IPS DF 19.7 (cell line): ENCODE measurements around the gene PARD6B.
"Not testable (repeated sequence)": the region's sequence is repeated elsewhere in the genome, so short reads cannot be mapped to it uniquely, and the experiment has no call there.

ENCODE experiments used
- DNase-seq: peaks from one replicate; pipeline ENCODE4 v3.0.0-alpha.2; 2013; ENCODE audit warnings: low read depth, low spot score

The PARD6B gene

DNA sequence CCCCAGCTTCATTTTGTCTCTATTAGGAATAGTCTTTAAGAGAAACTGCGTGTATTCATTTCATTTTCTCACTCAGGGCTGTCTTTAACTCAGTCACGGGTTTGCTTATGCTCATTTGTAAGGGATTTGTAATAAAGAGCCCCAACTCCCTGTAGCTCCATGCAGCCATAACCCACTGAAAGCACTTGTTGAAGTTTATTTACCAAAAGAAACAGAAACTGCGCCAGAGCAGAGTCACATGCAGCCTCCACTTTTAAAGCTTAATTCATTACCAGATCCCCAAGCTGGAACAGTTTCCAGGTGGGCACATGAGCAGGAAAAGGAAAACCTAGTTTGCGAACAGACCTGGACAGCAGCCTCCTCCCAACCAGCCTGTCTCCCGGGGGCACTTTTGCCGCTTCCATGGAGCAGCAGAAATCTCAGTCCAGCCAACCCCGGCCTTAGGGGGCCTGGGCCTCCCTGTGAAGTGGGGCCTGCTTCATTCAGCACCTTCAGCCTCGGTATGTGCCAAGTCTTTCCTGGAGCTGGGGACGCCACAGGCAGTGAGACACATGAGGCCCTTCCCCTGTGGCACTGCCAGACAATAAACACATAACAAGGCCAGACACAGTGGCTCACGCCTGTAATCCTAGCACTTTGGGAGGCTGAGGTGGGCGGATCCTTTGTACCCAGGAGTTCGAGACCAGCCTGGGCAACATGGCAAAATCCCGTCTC, 68.0 kb downstream of the PARD6B start:
- DNase-seq, result no peak

DNA sequence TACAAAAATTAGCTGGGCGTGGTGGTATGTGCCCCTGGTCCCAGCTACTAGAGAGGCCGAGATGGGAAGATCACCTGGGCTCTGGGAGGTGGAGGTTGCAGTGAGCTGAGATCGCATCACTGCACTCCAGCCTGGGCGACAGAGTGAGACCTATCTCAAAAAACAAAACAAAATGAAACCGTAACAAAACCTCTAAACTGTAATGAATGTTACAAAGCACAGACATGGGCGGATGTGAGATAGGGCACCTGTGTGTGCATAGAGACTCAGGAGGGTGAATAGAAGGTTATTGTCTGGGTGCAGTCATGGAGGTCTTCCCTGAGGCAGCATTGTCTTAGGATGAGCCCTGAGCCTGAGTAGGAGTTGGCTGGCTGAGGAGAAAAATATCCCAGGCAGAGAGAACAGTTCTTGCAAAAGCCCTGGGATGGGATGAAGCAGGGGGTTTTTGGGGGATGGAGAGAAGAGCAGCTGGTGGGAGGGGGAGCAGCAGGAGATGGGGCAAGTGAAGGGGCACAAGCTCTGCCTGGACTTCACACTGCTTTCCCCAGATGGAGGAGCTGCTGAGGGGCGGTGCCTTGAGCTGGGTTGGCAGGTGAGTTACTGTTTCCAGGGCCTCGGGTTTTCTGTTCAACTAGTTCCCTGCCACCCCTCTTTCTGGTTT, 68.6 kb downstream of the PARD6B start:
- DNase-seq, result no peak

DNA sequence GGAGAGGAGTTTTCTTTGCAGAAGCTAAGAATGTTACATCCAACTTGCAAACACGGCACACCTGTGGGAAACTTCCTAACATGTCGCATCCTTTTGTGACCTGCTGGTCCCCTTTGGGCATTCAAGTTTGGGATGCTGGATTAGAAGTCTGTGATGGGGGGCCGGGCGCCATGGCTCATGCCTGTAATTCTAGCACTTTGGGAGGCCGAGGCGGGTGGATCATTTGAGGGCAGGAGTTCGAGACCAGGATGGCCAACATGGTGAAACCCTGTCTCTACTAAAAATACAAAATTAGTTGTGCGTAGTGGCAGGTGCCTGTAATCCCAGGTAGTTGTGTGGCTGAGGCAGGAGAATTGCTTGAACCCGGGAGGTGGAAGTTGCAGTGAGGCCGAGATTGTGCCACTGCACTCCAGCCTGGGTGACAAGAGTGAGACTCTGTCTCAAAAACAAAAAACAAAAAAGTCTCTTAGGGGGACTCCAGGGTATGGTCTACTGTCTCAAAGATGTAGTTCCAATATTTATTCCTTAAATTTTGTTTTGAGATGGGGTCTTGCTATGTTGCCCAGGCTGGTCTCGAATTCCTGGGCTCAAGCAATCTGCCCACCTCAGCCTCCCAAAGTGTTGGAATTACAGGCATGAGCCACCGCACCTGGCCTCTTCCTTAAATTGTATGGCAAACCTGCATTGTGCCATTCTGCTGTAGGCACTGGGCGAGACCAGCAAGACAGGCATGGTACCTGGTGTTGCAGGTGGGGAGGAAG, 69.8 kb downstream of the PARD6B start:
- not testable (repeated sequence) for DNase-seq

DNA sequence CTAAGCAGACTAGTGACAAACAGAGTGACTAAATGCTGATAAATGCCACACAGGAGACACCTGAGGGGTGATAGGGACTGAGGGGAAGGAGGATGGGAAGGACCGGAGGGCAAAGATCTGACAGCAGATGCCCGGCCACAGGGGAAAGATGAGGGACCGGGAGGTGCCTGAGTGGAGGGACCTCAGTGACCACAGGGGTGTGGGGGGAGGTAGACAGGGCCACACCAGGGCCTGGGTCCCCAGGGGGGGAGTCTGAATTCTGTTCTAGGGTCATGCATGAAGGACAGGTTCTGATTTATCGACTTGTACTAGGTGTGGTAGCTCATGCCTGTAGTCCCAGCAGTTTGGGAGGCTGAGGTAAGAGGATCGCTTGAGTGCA, 70.4 kb downstream of the PARD6B start:
- no peak for DNase-seq

DNA sequence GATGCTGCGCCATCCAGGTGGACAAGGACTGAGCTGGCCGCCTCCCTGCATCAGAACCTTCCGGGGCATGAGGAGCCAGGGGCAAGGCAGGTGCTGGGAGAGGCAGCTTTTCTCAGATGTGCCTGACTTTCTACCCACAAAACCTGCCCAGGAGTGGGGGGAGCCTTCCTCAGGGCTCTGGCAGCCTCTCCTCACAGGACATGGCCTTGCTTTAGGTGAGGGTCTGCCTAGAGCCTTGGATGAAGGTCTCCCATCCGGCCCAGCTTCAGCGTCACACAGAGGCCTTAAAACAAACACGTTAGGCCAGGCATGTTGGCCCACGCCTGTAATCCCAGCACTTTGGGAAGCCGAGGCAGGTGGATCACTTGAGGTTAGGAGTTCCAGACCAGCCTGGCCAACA, 70.9 kb downstream of the PARD6B start:
- no peak for DNase-seq

DNA sequence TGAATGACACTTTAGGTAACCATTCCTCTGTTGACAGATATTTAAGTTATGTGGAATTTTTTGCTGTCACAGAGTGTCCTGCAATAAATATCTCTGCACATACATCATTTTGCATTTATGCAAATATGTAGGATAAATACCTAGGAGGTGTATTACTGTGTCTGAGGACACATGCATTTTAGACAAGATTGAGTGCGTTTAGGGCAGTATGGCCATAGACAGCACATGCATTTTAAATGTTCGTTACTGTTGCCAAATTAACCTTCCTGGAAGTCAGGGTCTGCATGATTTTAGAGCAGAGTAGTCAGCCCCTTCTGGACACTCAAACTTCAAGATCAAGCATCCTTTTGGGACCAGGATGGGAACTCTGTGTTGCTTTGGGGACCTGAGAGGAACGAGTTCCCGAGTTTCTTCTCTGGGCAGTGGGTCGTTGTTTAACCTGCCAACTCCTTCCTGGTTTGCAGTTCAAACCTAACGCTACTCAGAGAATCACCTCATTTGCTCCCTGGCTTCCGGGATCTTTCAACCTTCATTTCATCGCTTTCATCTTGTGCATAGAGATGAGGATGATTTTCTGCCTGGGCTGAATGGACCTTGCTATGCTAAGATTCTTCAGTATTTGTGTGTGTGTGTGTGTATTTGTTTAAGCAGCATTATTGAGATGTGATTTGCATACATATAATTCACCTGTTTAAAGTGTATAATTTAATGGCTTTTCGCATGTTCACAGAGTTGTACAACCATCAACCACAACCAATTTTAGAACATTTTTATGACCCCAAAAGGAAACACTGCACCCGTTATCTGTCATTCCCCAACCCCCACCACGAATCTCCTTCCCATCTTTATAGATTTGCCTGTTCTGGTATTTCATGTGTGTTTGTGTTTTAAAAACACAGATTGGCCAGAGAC, 73.3 kb downstream of the PARD6B start:
- no peak for DNase-seq

DNA sequence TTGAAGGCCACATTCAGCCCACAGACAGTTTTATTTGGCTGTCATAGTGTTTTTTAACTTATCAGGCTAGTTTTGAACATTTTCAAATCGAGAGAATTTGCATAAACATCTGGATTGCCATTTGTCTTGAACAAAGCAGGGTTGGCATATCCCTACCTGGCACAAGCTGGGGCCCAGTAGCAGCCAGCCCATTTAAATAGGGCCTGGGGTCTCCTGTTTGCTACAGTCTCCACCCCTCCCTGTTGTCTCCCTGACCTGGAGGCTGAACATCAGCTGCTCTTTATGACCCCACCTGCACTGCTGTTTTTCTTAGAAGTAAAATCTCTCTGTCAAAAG, 73.9 kb downstream of the PARD6B start:
- no peak for DNase-seq

DNA sequence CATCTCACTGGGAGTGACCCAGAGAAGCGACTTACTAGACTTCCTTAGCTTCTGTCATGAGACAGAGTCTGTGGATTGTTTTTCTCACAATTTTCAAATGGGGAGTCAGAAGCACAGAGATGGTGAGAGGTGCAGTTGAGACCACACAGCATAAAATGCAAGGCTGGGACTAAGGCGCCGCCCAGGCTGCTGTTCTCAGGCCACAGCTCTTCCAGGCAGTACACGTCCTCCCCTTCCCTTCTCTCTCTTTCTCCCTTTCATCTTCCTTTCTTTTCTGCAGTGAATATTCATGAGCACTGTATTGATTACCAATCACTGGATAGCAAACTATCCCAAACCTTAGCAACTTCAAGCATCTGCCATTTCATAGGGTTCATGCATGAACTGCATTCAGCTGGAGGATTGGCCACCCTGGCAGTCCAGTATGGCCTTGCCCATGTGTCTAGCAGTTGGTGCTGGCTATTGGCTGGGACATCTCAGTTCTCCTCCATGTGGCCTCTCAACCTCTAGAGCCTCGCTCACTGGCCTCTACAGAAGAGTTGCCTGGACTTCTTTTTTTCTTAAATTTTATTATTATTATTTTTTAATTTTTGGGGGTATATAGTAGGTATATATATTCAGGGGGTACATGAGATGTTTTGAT, 74.9 kb downstream of the PARD6B start:
- DNase-seq, result no peak
